AG04450 (cell line): ENCODE measurements around the gene ZKSCAN1. TPM values are rescaled to one million over a fixed set of nuclear protein-coding genes. Genes with fewer than 3 reads are reported as not detected.

Experiments
- CTCF ChIA-PET: fragments of 300-600, 350-600 bp; formaldehyde crosslinking; extraction: SDS; loops from one replicate; lab custom pipeline; 2022; ENCODE audit warnings: antibody characterized with exemption, inconsistent platforms; lab: Charles Lee
- POLR2A ChIA-PET: fragments of 350-600 bp; formaldehyde crosslinking; extraction: SDS; loops from one replicate; lab custom pipeline; 2021; ENCODE audit warnings: antibody characterized with exemption, inconsistent platforms; lab: Yijun Ruan, JAX
- DNase-seq: peaks from one replicate; pipeline ENCODE4 v3.0.0-alpha.2; 2011; ENCODE audit warnings: low read depth, low spot score
- H3K27ac ChIP-seq: one replicate; pipeline ENCODE4 v1.5.1; 2012; ENCODE audit warnings: low read depth, low read length, control low read depth
- H3K27me3 ChIP-seq: one replicate; pipeline ENCODE4 v1.6.0; 2012; ENCODE audit warnings: low read length; ENCODE audit not compliant: control insufficient read depth, insufficient read depth
- H3K4me3 ChIP-seq: 2 replicates; pipeline ENCODE4 v1.5.1; 2011; ENCODE audit warnings: mild to moderate bottlenecking, low read depth, low read length, control low read depth
- H3K9me3 ChIP-seq: 2 replicates; pipeline ENCODE4 v1.5.1; 2012; ENCODE audit warnings: low read length; ENCODE audit not compliant: control insufficient read depth, insufficient read depth
- CTCF ChIP-seq: IDR thresholded peaks from 2 replicates; pipeline ENCODE4 v1.5.1; 2011; ENCODE audit warnings: low read depth, low read length, control low read depth, inconsistent platforms
- polyA plus RNA-seq: library from polyadenylated mRNA; depleted of rRNA; stranded (reverse); fragments of >200 nt; gene quantifications from 2 replicates; pipeline ENCODE4 v1.2.3, GENCODE V29; 2011

The ZKSCAN1 gene
- polyA plus RNA-seq, 1 experiment = 42.7 TPM

GRCh38 chr7:100065452-100066186, 50.2 kb downstream of the ZKSCAN1 start:
- no peak overlapping the region for H3K27ac ChIP-seq
- H3K27me3 ChIP-seq = no peaks in the 10 kb centered on the region
- CTCF ChIA-PET = interaction anchor here (1.0 kb wide), 1 partner anchor 13 kb away, joined by 3 read pairs; no protein-coding TSS in a partner anchor

GRCh38 chr7:100066953-100067352, 51.6 kb downstream of the ZKSCAN1 start:
- peaks cover 47% of the 10 kb centered on the region for H3K9me3 ChIP-seq
- CTCF ChIA-PET = interaction anchor here (0.6 to 0.8 kb wide), 2 partner anchors 9 to 16 kb away, joined by 3 read pairs; no protein-coding TSS in a partner anchor
- H3K4me3 ChIP-seq = no peak overlapping the region
- DNase-seq = no peak
- POLR2A ChIA-PET = interaction anchor here (0.6 kb wide), 1 partner anchor 13 kb away, joined by 13 read pairs; no protein-coding TSS in a partner anchor
- no peaks in the 10 kb centered on the region for H3K27me3 ChIP-seq
- no peak for TF ChIP-seq CTCF
- H3K27ac ChIP-seq = no peak overlapping the region

More at GRCh38 chr7:100065452-100066186, 50.2 kb downstream of the ZKSCAN1 start:
- POLR2A ChIA-PET = no interaction called here
- peak; percentile 72 for DNase-seq
- no peak for TF ChIP-seq CTCF
- peaks cover 33% of the 10 kb centered on the region for H3K9me3 ChIP-seq
- no peak overlapping the region for H3K4me3 ChIP-seq

- no peak for DNase-seq
- H3K9me3 ChIP-seq = peaks cover 69% of the 10 kb centered on the region
- H3K4me3 ChIP-seq = no peak overlapping the region
- H3K27ac ChIP-seq = no peak overlapping the region
- POLR2A ChIA-PET = interaction anchor here (0.6 kb wide), 1 partner anchor 37 kb away, joined by 4 read pairs; no protein-coding TSS in a partner anchor
- no peak for TF ChIP-seq CTCF
- CTCF ChIA-PET = interaction anchor here (1.4 kb wide), 1 partner anchor 12 kb away, joined by 5 read pairs; no protein-coding TSS in a partner anchor
- no peaks in the 10 kb centered on the region for H3K27me3 ChIP-seq
Measured at GRCh38 chr7:100069991-100070390, 54.6 kb downstream of the ZKSCAN1 start.

- no peak for DNase-seq
- Histone ChIP-seq H3K9me3 (peaks cover 80% of the 10 kb centered on the region), H3K27me3 (no peaks in the 10 kb centered on the region), H3K4me3 (no peak overlapping the region), H3K27ac (no peak overlapping the region)
- ChIA-PET POLR2A (no interaction called here), CTCF (interaction anchor here (1.0 kb wide), 1 partner anchor 11 kb away, joined by 3 read pairs; no protein-coding TSS in a partner anchor)
- TF ChIP-seq CTCF = no peak
Measured at GRCh38 chr7:100071018-100071723, 55.8 kb downstream of the ZKSCAN1 start.
